DMS 273 (cell line): Measurements from ENCODE around the gene CNR2.
A peak's percentile ranks its signal among the peaks of the same experiment; 100 is the strongest.
"Not testable (repeated sequence)": the region's sequence is repeated elsewhere in the genome, so short reads cannot be mapped to it uniquely, and the experiment has no call there.

Experiments used
- DNase-seq: peaks from one replicate; lab custom pipeline; 2025; ENCODE audit not compliant: unreplicated experiment; lab: John Stamatoyannopoulos, UW

The CNR2 gene

GRCh38 chr1:23913212-23913880 lies at the start of gene CNR2:
CNR2 (minus strand) TSS chr1:23913362; CDS start chr1:23875617, 37,745 bp downstream.
- DNase-seq, result no peak

DNA sequence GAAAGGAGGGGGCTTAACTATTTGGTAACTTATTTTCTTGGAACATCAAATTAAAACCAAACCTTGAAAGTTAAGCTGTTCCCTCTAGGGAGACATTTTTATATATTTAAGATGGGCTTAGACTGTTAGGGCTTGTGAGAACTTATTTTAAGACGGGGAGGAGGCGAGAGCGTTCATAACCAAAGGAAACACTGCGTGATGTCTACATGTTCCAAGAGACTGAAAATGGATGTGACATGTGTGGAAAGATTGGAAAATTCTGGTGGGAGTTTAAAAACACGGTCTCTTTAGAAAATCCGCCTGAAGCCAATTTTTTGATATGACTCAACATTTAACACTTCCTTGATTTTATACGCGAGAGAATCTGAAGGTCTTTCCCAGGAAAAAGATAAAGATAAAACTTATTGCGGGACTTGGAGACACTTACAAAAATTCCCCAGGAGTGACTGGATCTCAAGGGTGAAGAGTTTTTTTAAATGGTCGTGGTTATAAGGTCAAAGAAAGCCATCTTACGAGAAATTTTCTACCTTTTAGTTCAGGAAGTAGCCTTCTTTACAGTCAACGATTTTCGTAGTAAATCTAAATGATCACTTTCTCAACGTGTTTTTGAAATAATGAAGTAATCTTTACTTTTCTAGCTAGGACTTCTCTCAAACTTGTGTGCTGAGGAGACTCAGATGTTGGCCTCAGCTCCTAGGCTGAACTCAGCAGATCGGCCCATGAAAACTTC lies 47.3 kb upstream of the CNR2 start:
- DNase-seq, result no peak

DNA sequence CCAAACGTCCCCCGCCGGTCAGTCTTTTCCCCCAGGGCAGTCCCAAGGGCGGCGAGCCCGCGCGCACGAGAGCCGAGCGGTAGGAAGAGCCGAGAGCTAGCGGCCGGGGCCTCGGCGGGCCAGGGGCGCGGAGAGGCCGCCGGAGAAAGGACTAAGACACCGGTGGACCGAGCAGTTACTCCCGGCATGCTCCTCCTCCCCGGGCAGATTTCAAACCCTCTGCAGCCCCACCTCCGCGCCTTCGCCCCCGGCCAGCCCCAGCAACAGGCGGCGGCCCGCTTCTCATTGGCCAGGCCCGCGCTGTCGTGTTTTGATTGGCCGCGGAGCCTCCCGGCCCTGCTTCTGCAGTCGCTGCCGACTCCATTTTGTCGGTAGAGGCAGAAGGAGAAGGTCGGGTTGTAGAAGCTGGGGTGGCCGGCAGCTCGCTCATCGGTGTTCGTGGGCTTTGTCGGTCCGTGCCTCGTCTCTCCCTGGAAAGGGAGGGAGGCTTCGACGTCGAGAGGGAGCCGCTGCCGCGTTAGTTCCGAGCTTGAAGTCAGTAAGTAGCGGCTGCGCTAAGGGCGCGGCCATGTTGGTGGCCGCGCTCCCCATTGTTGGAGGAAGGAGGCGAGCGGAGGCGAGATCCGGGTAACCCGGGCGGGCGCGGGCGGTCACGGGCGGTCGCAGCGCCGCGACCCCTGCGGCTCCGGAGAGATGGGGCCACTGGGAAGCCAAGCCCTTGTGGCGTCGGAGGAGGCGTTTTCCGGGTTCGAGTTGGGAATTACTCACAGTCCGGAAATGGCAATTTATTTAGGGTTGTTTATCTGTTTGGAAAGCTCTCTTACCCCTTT lies 46.5 kb upstream of the CNR2 start, which contains the start of gene PNRC2:
PNRC2 (plus strand) TSS at position 368 of the 830 bp plus-strand sequence. CDS start 1,630 bp downstream, outside the sequence.
- DNase-seq, result peak; percentile 98

DNA sequence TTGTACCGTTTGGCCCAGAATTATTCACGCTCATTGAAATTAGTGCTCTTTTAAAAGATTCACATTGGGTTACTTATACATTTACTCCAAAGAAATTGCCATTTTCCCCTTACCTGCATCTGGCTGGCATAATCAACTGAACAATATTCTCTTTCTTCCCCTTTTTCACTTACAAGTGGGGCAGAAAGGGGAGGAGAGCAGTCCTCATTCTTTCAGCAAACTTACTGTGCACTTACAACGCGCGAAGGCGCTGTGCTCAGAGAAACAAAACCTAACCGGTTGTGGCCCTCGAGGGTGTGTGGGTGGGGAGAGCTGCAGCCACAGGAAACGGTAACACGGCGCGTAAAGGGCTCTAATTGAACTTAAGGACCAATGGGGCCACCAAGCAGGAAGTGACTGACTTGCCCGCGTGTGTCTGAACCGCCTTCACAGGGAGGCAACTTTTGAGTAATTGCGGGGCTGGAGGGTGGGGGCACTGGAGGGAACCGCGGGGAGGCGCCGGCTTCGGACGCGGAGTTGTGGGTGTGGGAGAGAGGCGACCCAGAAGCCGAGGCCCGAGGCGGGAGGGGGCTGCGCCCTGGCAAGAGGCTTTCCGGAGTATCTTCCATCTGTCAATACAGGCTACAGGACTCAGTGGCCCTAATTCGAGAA lies 45.8 kb upstream of the CNR2 start:
- DNase-seq, result peak; percentile 96

- DNase-seq, result not testable (repeated sequence)
Observed at GRCh38 chr1:23958040-23958809, 45.1 kb upstream of the CNR2 start.

- peak; percentile 98 for DNase-seq
Observed at GRCh38 chr1:23957096-23957495, 43.9 kb upstream of the CNR2 start.

- DNase-seq, result no peak
Observed at GRCh38 chr1:23953020-23953419, 39.9 kb upstream of the CNR2 start.

DNA sequence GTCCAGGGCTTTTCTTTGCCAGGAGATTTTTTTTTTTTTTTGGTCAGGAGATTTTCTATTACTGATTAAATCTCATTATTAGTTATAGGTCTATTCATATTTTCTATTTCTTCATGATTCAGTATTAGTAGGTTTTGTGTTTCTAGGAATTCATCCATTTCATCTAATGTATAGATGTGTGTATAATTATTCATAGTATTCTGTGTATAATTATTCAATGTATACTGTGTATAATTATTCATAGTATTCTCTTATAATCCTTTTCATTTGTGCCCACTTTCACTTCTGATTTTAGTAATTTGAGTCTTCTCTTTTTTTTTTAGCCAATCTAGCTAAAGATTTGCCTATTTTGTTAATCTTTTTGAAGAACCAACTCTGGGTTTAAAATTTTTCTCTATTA lies 34.2 kb upstream of the CNR2 start:
- DNase-seq, result no peak

- no peak for DNase-seq
Observed at GRCh38 chr1:23936481-23937176, 23.5 kb upstream of the CNR2 start.

GRCh38 chr1:23931491-23931880 lies 18.3 kb upstream of the CNR2 start:
- DNase-seq, result no peak

GRCh38 chr1:23930861-23931490 lies 17.8 kb upstream of the CNR2 start:
- no peak for DNase-seq

DNA sequence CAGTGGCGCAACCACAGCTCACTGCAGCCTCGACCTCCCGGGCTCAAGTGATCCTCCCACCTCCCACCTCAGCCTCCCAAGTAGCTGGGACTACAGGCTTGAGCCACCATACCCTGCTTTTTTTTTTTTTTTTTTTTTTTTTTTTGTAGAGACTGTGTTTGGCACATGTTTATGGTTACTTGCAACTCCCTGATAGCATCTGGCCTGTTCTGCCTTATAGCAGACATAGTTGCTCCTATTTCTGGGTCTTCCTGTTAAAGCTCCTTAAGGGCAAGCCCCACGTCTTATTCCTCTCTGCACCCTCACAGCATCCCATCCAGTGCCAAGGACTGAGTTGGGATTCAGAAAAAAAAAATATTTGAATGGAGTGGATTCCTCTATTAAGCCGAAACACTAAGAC lies 17.1 kb upstream of the CNR2 start:
- no peak for DNase-seq

- DNase-seq, result no peak
Observed at GRCh38 chr1:23928789-23929188, 15.6 kb upstream of the CNR2 start.

- DNase-seq, result no peak
Observed at GRCh38 chr1:23927097-23927496, 13.9 kb upstream of the CNR2 start.

- no peak for DNase-seq
Observed at GRCh38 chr1:23925279-23925678, 12.1 kb upstream of the CNR2 start.

DNA sequence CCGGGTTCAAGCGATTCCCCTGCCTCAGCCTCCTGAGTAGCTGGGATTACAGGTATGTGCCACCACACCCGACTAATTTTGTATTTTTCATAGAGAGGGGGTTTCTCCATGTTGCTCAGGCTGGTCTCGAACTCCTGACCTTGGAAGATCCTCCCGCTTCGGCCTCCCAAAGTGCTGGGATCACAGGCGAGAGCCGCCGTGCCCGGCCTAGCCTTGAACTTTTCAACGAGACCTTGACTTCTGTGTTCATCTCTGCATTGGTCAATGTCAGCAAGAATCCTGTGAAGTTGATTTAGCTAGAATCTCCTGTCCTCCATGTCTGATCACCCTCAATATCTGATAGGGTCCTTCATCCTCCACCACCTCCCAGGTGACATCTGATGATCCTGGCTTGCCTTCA lies 11.4 kb upstream of the CNR2 start:
- no peak for DNase-seq

DNA sequence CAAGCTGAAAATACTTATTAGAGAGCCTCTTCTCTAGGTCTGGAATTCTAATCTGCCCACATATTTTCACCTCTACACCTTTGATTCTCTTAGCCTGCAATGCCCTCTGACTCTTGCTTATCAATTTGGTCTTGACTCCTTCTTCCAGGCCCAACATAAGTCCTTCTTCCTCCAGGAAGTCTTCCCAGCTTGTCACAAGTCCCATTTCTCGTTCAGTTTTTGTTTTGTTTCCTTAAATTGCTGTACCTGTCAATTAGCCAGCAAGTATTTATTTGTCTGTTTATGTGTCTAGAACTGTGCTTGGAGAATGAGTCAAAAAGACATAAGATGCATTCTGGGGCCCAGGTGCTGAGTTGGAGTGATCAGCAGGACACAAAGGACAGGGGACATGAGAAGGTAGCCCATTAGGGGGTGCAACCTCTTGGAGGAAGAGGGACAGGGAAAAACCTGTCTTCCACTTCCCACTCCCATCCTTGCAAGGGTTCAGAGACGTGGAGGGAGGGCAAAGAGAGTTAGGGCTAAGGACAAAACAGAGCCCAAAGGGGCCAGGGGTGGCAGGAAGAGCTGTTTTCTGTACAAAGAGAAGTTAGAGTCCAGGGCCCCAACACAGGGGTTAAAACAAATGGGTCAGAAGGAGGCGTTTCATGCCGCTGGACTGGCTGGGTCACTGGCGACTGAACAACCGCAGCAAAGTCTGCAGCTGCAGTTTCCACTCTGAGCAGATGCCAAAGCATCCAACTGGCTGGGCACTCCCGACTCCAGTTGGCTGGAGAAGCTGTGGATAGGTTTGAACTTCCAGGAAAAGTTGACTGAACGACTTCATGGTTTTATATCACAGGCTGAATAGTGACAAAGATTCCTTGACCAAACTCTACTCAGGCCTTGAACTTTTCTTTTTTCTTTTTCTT lies 10.7 kb upstream of the CNR2 start:
- DNase-seq, result no peak

- DNase-seq, result no peak
Observed at GRCh38 chr1:23922321-23922943, 9.3 kb upstream of the CNR2 start.
